ENCODE data around the gene KIAA1549. TPM values are rescaled to one million over a fixed set of nuclear protein-coding genes. Genes with fewer than 3 reads are reported as not detected.

KIAA1549 gene
- polyA plus RNA-seq, 6 donors from 2014 or later, result 0.05 TPM; not detected in 5

DNA sequence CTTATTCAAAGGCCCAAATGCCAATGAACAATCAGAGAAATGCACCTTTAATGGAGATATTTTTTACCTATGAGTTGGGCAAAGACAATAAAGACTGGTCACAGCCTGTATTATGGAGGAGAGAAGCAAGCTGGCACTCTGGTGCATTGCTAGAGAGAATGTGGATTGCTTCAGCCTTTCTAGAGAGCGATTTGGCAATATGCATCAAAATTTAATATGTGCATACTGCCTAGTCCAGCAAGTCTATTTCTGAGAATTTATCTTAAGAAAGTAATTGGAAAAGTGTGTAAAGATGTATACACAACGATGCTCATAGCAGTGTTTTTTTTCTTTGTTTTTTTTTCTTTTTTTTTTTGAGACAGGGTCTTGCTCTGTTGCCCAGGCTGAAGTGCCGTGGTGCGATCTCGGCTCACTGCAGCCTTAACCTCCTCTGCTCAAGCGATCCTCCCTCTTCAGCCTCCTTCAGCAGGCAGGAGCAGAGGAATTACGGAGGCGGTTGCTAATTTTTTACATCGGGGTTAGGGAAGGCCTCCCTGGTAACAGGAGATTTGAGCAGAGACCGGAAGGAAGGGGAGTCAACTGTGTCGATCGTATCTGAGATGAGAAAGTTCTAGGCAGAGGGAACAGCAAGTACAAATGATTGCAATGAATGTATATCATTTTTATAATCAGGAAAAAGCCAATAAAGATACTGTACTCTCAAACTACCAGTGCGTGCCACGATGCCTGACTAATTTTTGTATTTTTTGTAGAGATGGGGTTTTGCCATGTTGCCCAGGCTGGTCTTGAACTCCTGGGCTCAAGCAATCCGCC lies 16.4 kb downstream of the KIAA1549 start:
- H3K36me3 Mint-ChIP-seq, result no peaks in the 10 kb centered on the region
- H3K4me3 Mint-ChIP-seq, result no peak overlapping the region
- H3K9me3 Mint-ChIP-seq, result peaks cover 0 to 2% (median 0%) of the 10 kb centered on the region in 7 donors
- peaks cover 11 to 18% (median 13%) of the 10 kb centered on the region in 3 donors for H3K27me3 Mint-ChIP-seq
- DNase-seq (no peak), ATAC-seq (ENCODE audit: low read depth in 2 of 2) (no peak)
- peaks cover 0 to 4% (median 0%) of the 10 kb centered on the region in 3 donors for H3K4me1 Mint-ChIP-seq
- H3K27ac Mint-ChIP-seq, result peak overlapping the region in 1 of 6 donors; percentile 57

DNA sequence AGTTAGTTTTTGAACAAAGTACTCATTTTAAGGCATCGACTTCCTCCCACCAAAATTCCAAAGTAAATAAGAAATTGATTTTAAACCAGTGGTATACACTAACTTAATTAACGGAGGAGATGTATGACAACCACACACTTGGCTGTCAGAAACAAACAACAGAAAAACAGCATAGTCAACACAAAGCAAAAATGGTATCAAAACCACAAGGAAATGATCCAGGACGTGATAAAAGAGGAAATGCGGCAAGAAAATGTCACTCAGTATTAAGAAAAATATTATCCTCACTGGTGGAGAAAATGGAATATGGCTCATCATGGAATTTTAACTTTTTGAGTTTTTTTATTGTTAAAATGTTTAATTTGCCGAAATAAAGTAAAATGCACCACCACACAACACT lies 17.5 kb downstream of the KIAA1549 start:
- H3K4me3 Mint-ChIP-seq, result no peak overlapping the region
- DNase-seq (no peak), ATAC-seq (ENCODE audit: low read depth in 2 of 2) (no peak)
- H3K9me3 Mint-ChIP-seq, result peaks cover 0 to 2% (median 0%) of the 10 kb centered on the region in 7 donors
- peaks cover 0 to 4% (median 0%) of the 10 kb centered on the region in 3 donors for H3K4me1 Mint-ChIP-seq
- no peak overlapping the region for H3K27ac Mint-ChIP-seq
- no peaks in the 10 kb centered on the region for H3K36me3 Mint-ChIP-seq
- H3K27me3 Mint-ChIP-seq, result peaks cover 11 to 18% (median 13%) of the 10 kb centered on the region in 3 donors

DNA sequence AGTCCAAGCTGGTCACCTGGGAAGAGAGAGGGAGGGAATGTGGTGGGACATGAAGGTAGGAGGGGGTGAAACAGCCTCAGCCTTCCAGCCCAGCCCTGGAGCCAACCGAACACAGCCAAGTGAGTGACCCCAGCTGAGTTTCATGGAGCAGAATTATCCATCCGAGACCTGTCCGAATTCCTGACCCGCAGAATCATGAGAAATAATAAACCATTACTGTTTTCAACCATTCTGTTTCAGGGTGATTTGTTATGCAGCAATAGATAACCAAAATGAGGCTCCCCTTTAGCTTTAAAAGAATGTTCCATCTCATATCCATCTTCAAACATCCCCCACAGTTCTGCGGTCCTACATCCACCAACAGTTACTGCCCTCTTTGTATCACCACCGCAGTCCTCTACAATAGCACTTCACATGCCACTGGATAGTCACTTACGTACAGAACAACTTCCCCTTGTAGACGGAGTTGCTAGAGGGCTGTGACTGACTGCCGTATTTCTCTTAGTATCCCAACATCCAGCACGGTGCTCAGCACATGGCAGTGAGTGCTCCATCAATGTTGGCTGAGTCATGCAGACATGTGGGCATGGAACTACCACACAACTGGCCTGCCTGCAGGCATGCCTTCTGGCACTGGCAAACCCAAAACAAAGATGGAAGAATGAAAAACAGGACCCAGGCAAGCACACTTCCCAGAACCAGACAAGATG lies 18.5 kb downstream of the KIAA1549 start:
- no peak for DNase-seq
- H3K36me3 Mint-ChIP-seq, result no peaks in the 10 kb centered on the region
- H3K27ac Mint-ChIP-seq, result no peak overlapping the region
- peaks cover 0 to under 1% (median 0%) of the 10 kb centered on the region in 7 donors for H3K9me3 Mint-ChIP-seq
- peaks cover 11 to 18% (median 13%) of the 10 kb centered on the region in 3 donors for H3K27me3 Mint-ChIP-seq
- H3K4me1 Mint-ChIP-seq, result peaks cover 0 to 4% (median 0%) of the 10 kb centered on the region in 3 donors
- ATAC-seq (ENCODE audit: low read depth in 2 of 2), result no peak
- H3K4me3 Mint-ChIP-seq, result no peak overlapping the region

DNA sequence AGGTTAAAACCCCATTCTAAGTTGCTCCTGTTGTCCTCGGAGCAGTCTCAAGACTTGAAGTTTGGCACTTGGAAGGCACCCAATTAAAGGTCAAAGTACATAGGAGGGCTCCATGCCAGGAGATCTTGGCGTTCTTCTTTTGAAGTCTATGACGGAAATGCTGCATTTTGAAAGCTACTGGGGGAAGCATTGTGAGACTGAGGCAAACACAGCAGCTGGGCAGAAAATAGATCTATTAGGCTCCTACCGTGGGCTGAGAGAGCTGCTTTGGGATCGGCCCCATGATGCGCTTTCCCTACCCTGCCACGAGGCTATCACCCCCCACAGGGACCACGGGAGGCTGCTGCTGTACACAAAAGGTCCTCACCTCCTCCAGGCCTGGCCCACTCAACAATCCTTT lies 20.0 kb downstream of the KIAA1549 start:
- Mint-ChIP-seq H3K4me3 (no peak overlapping the region), H3K36me3 (no peaks in the 10 kb centered on the region), H3K4me1 (peaks cover 0 to 4% (median 0%) of the 10 kb centered on the region in 3 donors), H3K27ac (no peak overlapping the region), H3K27me3 (peaks cover 11 to 18% (median 13%) of the 10 kb centered on the region in 3 donors), H3K9me3 (peaks cover 0 to 7% (median 3%) of the 10 kb centered on the region in 7 donors)
- DNase-seq, result no peak
- no peak for ATAC-seq (ENCODE audit: low read depth in 2 of 2)

DNA sequence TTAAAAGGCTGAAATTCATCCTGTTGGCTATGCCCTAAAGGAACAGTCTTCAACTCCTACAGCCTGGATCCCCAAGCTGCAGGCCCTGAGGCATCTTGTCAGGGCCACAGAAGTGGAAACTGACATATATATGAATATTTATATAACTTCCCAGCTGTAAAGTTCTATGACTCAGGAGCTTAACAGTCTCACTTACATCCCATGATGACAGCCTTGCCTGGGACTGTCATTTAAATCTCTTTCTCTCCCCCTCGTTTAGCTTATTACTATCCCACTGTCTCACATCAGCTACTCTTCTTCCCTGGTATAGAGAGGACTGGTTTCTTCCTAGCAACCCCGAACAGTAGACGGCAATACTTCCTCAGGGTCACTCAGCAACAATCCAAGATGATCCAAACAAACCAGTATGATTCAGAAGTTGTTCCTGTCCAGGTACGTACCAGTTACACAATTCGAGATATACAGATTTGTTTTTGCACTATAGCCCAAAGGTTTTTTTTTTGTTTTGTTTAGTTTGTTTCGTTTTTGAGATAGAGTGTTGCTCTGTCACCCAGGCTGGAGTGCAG lies 22.7 kb downstream of the KIAA1549 start:
- Mint-ChIP-seq H3K4me3 (no peak overlapping the region), H3K27ac (no peak overlapping the region), H3K9me3 (peaks cover 0 to 7% (median 3%) of the 10 kb centered on the region in 7 donors), H3K36me3 (no peaks in the 10 kb centered on the region), H3K4me1 (peaks cover 0 to 4% (median 0%) of the 10 kb centered on the region in 3 donors), H3K27me3 (peaks cover 9 to 11% (median 10%) of the 10 kb centered on the region in 3 donors)
- ATAC-seq (ENCODE audit: low read depth in 2 of 2) (no peak), DNase-seq (no peak)

DNA sequence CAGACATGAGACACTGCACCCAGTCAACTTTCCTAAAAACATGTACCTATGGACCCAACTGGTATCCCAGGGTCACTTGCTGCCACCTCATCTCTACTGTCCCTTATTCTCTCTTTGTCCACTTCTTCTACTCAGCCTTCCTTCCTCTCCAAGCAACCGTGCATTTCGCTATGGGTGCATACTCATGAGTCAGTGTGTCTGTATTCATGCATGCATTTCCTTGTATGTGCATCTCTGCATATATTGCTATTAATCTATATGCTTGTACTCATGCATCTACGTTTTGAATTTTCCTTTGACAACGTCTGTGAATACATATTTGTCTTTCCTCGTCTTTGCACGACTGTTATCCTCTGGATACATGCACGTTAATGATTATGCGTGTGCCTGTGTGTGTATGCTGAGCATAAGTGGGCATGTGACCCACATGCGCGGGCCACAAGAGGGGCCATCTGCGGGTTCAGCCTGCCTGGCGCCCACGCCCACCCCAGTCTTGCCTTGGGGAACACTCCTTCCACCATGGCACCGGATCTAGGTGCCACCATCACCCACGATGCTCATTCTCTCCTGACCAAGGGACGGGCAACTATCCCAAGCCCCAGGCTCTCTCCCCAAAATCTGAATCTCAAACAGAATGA lies 23.3 kb downstream of the KIAA1549 start:
- ATAC-seq (ENCODE audit: low read depth in 2 of 2) (no peak), DNase-seq (no peak)
- Mint-ChIP-seq H3K27me3 (peaks cover 3 to 5% (median 4%) of the 10 kb centered on the region in 3 donors), H3K4me1 (peaks cover 0 to 1% (median 0%) of the 10 kb centered on the region in 3 donors), H3K9me3 (peaks cover 0 to 7% (median 3%) of the 10 kb centered on the region in 7 donors), H3K36me3 (no peaks in the 10 kb centered on the region), H3K27ac (no peak overlapping the region), H3K4me3 (no peak overlapping the region)

DNA sequence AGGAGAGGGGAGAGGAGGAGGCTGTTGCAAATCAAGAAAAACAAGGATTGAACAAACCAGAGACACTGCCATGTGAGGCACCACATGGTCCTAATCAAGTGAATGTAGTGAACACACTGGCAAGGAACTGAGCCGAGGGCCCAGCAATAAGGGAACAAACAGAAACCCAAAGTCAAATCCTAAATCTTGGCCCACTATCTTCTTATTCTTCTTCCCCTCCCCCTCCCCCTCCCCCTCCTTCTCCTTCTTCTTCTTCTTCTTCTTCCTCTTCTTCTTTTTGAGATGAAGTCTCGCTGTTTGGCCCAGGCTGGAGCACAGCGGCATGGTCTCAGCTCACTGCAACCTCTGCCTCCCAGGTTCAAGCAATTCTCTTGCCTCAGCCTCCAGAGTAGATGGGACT lies 24.0 kb downstream of the KIAA1549 start:
- no peak for ATAC-seq (ENCODE audit: low read depth in 2 of 2)

DNA sequence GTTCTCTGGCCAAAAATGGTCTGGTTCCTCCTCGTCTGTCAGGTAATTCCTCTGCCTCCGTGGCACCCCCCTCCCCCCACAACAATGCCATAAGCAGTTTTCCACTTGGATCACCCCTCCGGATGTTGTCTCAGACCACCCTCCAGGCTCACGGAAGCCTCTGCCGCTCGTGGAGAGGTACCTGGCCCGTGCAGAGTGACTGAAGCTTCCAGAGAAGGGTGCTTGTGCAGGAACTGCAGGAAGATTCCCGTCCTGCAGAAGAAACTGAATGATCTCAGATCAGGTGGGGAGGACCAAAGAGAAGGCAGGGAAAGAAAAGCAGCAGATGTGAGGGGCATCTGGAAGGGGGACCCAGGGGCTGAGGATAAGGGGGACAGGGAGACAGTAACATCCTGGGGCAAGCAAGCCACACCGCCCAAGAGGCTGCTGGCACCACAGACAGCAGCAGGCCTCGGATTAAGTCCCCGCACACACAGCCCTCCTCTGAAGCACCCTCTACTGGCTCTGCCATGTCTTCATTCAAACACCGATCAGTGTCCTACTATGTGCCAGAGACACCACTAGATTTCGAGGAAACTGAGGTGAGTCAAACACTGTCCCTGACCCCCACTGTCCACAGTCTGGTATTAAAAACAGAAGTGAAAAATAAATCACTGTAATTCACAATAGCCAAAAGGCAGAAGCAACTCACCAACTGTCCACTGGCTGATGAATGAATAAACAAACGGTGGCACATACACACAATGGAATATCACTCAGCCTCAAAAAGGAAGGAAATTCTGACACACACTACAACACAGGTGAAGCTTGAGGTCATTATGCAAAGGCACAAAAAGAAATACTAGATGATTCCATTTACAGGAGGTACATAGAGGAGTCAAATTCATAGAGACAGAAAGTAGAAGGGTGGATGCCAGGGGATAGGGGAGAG lies 26.4 kb downstream of the KIAA1549 start:
- Mint-ChIP-seq H3K4me1 (no peaks in the 10 kb centered on the region), H3K36me3 (no peaks in the 10 kb centered on the region), H3K4me3 (no peak overlapping the region), H3K27ac (peak overlapping the region in 1 of 6 donors; percentile 78), H3K9me3 (peaks cover 0 to 7% (median 3%) of the 10 kb centered on the region in 7 donors), H3K27me3 (peaks cover 3 to 13% (median 6%) of the 10 kb centered on the region in 3 donors)
- ATAC-seq (ENCODE audit: low read depth in 2 of 2) (no peak), DNase-seq (no peak)

More for the DNA sequence above, 24.0 kb downstream of the KIAA1549 start:
- Mint-ChIP-seq H3K36me3 (no peaks in the 10 kb centered on the region), H3K4me1 (no peaks in the 10 kb centered on the region), H3K9me3 (peaks cover 0 to 7% (median 3%) of the 10 kb centered on the region in 7 donors), H3K27me3 (no peaks in the 10 kb centered on the region), H3K4me3 (no peak overlapping the region), H3K27ac (peak overlapping the region in 1 of 6 donors; percentile 84)
- no peak for DNase-seq

DNA sequence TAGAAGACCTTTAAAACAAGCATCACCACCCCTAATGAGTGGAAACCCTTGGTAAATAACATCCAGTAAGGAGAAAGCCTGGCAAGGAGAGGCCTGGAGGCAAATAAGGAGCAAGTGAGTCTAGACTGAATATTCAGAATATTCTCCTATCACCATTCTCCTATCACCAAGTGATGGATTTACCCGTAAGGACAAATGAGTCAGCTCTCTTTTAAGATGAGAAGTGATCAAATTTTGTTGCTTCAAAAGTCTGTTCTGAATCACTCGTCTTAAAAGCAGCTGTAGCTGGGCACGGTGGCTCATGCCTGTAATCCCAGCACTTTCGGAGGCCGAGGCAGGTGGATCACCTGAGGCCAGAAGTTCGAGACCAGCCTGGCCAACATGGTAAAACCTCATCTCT lies 28.4 kb downstream of the KIAA1549 start:
- no peak overlapping the region for H3K4me3 Mint-ChIP-seq
- H3K27me3 Mint-ChIP-seq, result peaks cover 3 to 13% (median 6%) of the 10 kb centered on the region in 3 donors
- peak overlapping the region in 1 of 6 donors; percentile 33 for H3K27ac Mint-ChIP-seq
- DNase-seq (no peak), ATAC-seq (ENCODE audit: low read depth in 2 of 2) (no peak)
- no peaks in the 10 kb centered on the region for H3K36me3 Mint-ChIP-seq
- no peaks in the 10 kb centered on the region for H3K4me1 Mint-ChIP-seq
- H3K9me3 Mint-ChIP-seq, result peaks cover 0 to 7% (median 3%) of the 10 kb centered on the region in 7 donors

DNA sequence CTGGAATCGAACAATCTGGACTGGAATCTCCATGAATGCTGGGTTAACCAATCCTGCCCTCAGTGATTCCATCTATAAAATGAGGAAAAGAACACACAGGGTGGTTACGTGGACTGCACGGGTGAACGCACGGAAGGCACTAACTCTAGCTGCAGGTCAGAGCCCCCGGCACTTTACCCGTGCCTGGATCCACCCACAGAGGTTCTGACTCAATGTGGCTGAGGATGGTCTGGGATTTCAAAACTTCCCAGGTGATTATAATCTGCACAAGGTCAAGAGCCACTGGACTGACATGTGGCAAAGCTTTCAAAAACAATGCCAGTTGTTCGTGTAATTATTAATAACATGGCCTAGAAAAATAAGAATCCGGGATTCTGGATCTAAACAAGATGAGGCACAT lies 29.2 kb downstream of the KIAA1549 start:
- H3K36me3 Mint-ChIP-seq, result no peaks in the 10 kb centered on the region
- peaks cover 3 to 13% (median 6%) of the 10 kb centered on the region in 3 donors for H3K27me3 Mint-ChIP-seq
- DNase-seq (no peak), ATAC-seq (ENCODE audit: low read depth in 2 of 2) (no peak)
- no peaks in the 10 kb centered on the region for H3K4me1 Mint-ChIP-seq
- no peak overlapping the region for H3K4me3 Mint-ChIP-seq
- peaks cover 0 to 6% (median 2%) of the 10 kb centered on the region in 7 donors for H3K9me3 Mint-ChIP-seq
- no peak overlapping the region for H3K27ac Mint-ChIP-seq

DNA sequence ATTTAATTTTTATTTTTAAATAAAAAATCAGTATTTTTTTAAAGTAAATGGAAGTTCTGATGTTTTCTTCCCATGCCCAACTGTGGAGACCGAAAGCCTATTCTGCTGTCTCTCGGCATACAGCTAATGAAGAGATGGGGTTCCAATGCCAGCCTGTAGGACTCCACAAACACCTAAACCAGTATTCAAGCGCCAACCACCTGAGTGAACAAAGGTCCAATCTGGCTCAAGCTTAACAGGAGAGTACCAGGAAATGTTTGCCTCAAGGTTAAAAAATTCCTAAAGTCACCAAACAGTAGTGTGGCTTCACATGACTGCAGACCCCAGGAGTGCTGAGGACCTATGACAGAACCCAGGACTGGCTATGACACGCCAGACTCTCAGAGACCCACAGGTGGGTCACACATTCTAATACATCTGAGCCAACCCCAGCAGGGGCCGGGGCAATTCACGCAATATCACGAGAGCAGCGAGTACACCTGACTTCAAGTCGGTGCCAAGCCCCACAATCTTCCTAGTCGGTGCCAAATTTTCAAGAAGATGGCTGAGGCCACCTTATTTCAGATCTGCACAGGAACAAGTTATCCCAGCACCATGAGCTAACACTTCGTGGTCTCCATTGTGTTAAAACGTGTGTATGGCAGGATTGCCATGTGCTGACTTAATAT lies 31.6 kb downstream of the KIAA1549 start:
- no peaks in the 10 kb centered on the region for H3K36me3 Mint-ChIP-seq
- DNase-seq (no peak), ATAC-seq (ENCODE audit: low read depth in 2 of 2) (no peak)
- H3K27me3 Mint-ChIP-seq, result peaks cover 3 to 13% (median 6%) of the 10 kb centered on the region in 3 donors
- H3K9me3 Mint-ChIP-seq, result no peaks in the 10 kb centered on the region
- no peak overlapping the region for H3K27ac Mint-ChIP-seq
- no peak overlapping the region for H3K4me3 Mint-ChIP-seq
- no peaks in the 10 kb centered on the region for H3K4me1 Mint-ChIP-seq

DNA sequence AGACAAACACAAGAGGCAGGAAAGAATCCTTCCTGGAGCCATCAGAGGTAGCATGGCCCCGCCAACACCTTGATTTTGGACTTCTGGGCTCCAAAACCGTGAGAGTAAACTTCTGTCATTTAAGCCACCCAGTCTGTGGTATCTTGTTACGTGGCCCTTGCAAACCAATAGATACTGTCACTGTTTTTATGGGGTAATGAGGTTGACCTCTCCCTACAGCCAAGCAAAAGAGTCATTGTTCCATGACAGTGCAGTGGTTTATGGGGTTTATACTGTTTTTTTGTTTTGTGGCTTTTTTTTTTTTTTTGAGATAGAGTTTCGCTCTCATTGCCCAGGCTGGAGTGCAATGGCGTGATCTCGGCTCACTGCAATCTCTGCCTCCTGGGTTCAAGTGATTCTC lies 32.8 kb downstream of the KIAA1549 start:
- ATAC-seq (ENCODE audit: low read depth in 2 of 2) (no peak), DNase-seq (no peak)
- Mint-ChIP-seq H3K27ac (no peak overlapping the region), H3K9me3 (no peaks in the 10 kb centered on the region), H3K4me1 (no peaks in the 10 kb centered on the region), H3K27me3 (peaks cover 3 to 13% (median 6%) of the 10 kb centered on the region in 3 donors), H3K36me3 (no peaks in the 10 kb centered on the region), H3K4me3 (no peak overlapping the region)
